Activated CD8-positive, alpha-beta T cell treated with anti-CD3 and anti-CD28 coated beads for 36 hours (primary cell): ENCODE measurements around the gene EHD1. TPM values are rescaled to one million over a fixed set of nuclear protein-coding genes. Genes with fewer than 3 reads are reported as not detected.

ENCODE experiments used
- ATAC-seq: fragments of 200-7000 bp; cut with Tn5 transposase; one replicate; pipeline ENCODE4 v1.10.0; 2021; ENCODE audit warnings: mild to moderate bottlenecking, moderate library complexity
- CTCF ChIA-PET: fragments of 350-600 bp; sonication (Branson Sonifier 250); formaldehyde crosslinking; loops from one replicate; lab custom pipeline; 2021; ENCODE audit warnings: antibody characterized with exemption; lab: Charles Lee
- POLR2A ChIA-PET: fragments of 350-600 bp; sonication (Branson Sonifier 250); formaldehyde crosslinking; loops from one replicate; lab custom pipeline; 2021; ENCODE audit warnings: antibody characterized with exemption; lab: Charles Lee
- DNase-seq: peaks from one replicate; pipeline ENCODE4 v3.0.0-alpha.2; 2020
- H3K27ac Mint-ChIP-seq: one replicate; pipeline ENCODE4 v1.8.0; 2021; ENCODE audit warnings: mild to moderate bottlenecking, mixed read lengths
- H3K27me3 Mint-ChIP-seq: one replicate; pipeline ENCODE4 v1.8.0; 2021; ENCODE audit warnings: mixed read lengths
- H3K36me3 Mint-ChIP-seq: one replicate; pipeline ENCODE4 v1.8.0; 2021; ENCODE audit warnings: low read depth, mixed read lengths
- H3K4me1 Mint-ChIP-seq: one replicate; pipeline ENCODE4 v1.8.0; 2021; ENCODE audit warnings: low read depth, mixed read lengths
- H3K4me3 Mint-ChIP-seq: one replicate; pipeline ENCODE4 v1.8.0; 2021; ENCODE audit warnings: mild to moderate bottlenecking, moderate library complexity, mixed read lengths
- H3K9me3 Mint-ChIP-seq: one replicate; pipeline ENCODE4 v1.8.0; 2021; ENCODE audit warnings: mixed read lengths
- intact Hi-C: fragments of 100-400 bp; cut with micrococcal nuclease; formaldehyde crosslinking; loops from one replicate; pipeline ENCODE4 v1.10.0; 2022
- total RNA-seq, 2 experiments: library from RNA; stranded (reverse); gene quantifications; one replicate each; pipeline ENCODE4 v1.2.3, GENCODE V29; 2021
- TF ChIP-seq, protein P1 (sequence below): fragments of 200-600 bp; IDR thresholded peaks from one replicate; pipeline ENCODE4 v1.8.0; 2022; ENCODE audit warnings: antibody characterized with exemption, mild to moderate bottlenecking

Gene EHD1
- total RNA-seq, 2 experiments from 2014 or later = 60.3 to 65.1 TPM

DNA sequence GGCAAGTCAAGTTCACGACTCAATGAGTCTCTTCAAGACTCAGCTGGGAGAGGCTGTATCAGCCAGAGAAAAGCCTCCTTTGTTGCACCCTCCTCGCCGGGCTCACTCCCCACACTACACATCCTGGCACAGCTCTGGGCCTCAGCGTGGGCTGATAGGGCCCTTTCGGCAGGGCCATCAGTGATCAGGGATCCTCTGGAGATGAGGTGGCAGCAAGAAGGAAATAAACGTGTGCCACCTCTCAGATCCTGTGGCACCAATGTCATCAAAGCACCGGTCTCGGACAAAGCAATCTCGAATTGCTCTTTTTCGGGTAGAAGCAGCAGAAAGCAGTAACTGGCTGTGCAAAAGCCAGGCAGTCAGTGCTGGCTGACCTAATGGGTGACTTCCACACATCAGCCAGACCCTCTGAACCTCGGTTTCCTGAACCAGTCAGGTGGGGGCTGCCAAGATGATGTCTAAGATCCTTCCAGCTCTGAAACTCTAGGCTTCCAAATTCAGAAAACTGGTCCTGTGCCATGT is 2.1 kb downstream of the EHD1 start:
- Mint-ChIP-seq H3K4me3 (peak overlapping the region; percentile 99), H3K27ac (peak overlapping the region; percentile 84), H3K9me3 (no peaks in the 10 kb centered on the region), H3K4me1 (peaks cover 71% of the 10 kb centered on the region), H3K36me3 (peaks cover 47% of the 10 kb centered on the region), H3K27me3 (no peaks in the 10 kb centered on the region)
- TF ChIP-seq, protein P1, sequence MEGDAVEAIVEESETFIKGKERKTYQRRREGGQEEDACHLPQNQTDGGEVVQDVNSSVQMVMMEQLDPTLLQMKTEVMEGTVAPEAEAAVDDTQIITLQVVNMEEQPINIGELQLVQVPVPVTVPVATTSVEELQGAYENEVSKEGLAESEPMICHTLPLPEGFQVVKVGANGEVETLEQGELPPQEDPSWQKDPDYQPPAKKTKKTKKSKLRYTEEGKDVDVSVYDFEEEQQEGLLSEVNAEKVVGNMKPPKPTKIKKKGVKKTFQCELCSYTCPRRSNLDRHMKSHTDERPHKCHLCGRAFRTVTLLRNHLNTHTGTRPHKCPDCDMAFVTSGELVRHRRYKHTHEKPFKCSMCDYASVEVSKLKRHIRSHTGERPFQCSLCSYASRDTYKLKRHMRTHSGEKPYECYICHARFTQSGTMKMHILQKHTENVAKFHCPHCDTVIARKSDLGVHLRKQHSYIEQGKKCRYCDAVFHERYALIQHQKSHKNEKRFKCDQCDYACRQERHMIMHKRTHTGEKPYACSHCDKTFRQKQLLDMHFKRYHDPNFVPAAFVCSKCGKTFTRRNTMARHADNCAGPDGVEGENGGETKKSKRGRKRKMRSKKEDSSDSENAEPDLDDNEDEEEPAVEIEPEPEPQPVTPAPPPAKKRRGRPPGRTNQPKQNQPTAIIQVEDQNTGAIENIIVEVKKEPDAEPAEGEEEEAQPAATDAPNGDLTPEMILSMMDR = no peak
- CTCF ChIA-PET = interaction anchor here (1.0 to 29.9 kb wide), 6 partner anchors 12 to 40 kb away, joined by 3 to 1168 read pairs (median 6); partner anchors contain the start of genes ATG2A and CDC42BPG
- POLR2A ChIA-PET = interaction anchor here (0.8 to 14.9 kb wide), 5 partner anchors 10 to 259 kb away, joined by 3 to 768 read pairs (median 4); partner anchors contain the start of gene ZNHIT2
- DNase-seq = peak; percentile 74
- intact Hi-C loops = no loop called here
- ATAC-seq = peak; percentile 5

DNA sequence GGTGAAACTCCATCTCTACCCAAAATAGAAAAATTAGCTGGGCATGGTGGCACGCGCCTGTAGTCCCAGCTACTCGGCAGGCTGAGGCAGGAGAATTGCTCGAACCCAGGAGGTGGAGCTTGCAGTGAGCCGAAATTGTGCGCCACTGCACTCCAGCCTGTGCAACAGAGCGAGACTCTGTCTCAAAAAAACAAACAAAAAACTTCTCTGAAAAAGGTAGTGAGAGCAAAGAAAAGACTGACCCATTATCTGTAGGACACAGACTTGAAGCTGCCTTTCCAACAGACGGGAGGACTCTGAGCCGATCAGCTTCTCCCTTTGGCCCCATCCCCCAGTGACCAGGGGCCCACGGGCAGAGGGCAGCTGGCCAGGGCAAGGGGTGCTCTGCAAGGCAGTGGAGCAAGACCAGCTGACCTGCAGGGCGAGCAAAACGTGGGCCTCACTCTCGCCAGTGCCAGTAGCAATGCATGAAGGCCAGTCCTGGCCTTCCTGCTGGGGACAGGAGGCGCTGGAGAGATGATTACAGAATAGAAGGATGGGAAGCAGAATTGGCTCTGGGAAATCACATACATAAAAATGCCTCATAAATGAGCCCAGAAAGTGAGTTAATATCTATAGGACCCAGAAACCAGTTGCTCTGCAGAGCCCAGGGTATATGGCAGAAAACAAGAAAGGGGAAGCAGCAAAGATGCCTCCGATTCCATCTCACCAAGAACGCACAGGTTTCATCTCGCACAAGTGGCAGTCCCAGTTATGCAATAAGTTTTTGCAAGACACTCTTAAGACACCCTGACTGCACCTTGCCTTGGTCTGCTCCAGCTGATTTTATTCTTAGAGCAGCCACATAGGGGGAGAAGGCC is 2.8 kb downstream of the EHD1 start:
- Mint-ChIP-seq H3K4me3 (peak overlapping the region; percentile 99), H3K27ac (peak overlapping the region; percentile 84), H3K9me3 (no peaks in the 10 kb centered on the region), H3K27me3 (no peaks in the 10 kb centered on the region), H3K4me1 (peaks cover 71% of the 10 kb centered on the region), H3K36me3 (peaks cover 50% of the 10 kb centered on the region)
- TF ChIP-seq, protein P1 = no peak
- CTCF ChIA-PET = interaction anchor here (1.0 to 29.9 kb wide), 8 partner anchors 8 to 41 kb away, joined by 3 to 1168 read pairs (median 4); partner anchors contain the start of genes ATG2A and CDC42BPG
- ATAC-seq (no peak), DNase-seq (no peak)
- intact Hi-C loops = no loop called here
- POLR2A ChIA-PET = interaction anchor here (0.8 to 14.9 kb wide), 7 partner anchors 11 to 242 kb away, joined by 3 to 768 read pairs (median 4); partner anchors contain the start of genes PYGM and ZNHIT2

DNA sequence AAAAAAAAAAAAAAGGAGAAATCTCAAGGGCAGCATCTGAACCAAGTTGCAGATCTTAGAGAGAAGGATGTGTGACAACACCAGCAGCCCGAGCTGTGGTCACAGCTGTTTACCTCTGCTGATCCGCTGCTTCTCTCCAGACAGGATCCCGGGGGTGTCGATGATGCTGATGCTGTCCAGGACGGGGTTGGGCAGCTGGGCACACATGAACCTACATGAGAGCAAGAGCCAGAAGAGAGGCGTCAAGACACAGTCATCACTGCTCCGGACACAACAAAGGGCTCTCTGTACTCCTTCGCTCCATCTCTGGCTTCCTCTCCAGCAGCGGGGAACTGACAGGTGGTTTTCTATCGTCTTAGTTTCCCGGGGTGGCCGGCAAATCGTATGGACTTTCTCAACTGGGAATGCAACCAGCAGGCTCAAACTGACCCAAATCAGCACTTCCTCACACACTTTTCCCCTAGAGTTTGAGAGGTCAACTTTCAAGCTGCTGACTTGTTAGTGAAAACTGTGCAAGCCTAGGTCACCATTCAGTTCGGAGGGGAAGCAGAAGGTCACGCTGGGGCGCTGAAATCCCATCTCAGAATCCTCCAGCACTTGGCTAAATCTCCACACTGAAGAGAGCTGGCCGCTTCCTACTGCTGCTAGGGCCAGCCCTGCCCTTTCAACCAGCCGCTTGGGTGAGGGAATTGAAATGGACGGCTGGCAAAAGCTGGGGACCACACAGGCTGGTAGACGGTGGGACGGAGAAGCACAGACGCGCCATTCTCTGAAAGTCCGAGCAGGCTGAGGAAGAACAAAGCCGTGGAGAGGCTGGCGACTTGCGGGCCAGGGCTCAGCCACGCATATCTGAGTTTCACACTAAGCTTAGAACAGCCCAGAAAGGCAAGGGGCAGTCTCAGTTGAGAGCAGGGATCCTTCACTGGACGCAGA is 3.8 kb downstream of the EHD1 start:
- H3K36me3 Mint-ChIP-seq = peaks cover 51% of the 10 kb centered on the region
- CTCF ChIA-PET = interaction anchor here (1.0 to 29.9 kb wide), 6 partner anchors 9 to 19 kb away, joined by 3 to 1168 read pairs (median 10); partner anchors contain the start of gene CDC42BPG
- no peaks in the 10 kb centered on the region for H3K27me3 Mint-ChIP-seq
- H3K4me3 Mint-ChIP-seq = peak overlapping the region; percentile 99
- H3K9me3 Mint-ChIP-seq = no peaks in the 10 kb centered on the region
- intact Hi-C loops = no loop called here
- peaks cover 71% of the 10 kb centered on the region for H3K4me1 Mint-ChIP-seq
- ATAC-seq = no peak
- POLR2A ChIA-PET = interaction anchor here (0.8 to 14.9 kb wide), 7 partner anchors 12 to 549 kb away, joined by 3 to 768 read pairs (median 3); partner anchors contain the start of gene PYGM
- peak overlapping the region; percentile 84 for H3K27ac Mint-ChIP-seq
- peak; percentile 72 for DNase-seq
- TF ChIP-seq, protein P1 = no peak

DNA sequence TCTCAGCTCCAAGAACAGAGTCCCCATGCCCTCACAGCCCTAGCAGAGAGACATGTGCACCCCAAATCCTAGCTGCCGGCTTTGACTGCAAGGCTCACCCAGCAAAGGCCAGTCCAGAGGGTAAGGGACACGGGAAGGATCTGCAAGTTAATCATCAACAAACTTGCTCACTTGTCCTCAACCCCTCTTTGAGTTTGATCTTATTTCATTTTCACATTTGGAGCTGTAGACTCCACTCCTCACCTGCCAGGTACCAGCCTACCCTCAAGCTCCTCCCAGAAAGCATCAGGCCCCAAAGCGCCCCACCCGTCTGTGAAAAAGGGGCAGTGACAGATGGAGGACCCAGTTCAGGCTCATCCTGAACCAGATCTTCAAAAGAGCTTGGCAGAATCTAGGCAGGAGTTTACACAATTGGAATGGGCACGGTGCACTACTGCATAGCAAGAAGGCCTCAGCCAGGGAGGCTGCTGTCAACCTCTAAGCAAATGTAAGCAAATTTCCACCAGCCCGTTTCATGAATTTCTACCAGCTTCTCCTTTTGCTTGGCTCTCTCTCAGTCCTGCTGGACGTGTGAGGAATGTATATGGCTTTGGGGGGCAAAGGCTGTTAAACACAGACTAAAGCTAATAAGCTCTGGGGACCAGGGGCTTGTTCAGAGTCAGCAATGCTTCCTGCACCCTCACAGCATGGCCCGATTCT is 5.5 kb downstream of the EHD1 start:
- Mint-ChIP-seq H3K4me1 (peaks cover 81% of the 10 kb centered on the region), H3K27me3 (no peaks in the 10 kb centered on the region), H3K4me3 (peak overlapping the region; percentile 37), H3K36me3 (peaks cover 59% of the 10 kb centered on the region), H3K9me3 (no peaks in the 10 kb centered on the region), H3K27ac (peak overlapping the region; percentile 34)
- DNase-seq (no peak), ATAC-seq (no peak)
- intact Hi-C loops = no loop called here
- POLR2A ChIA-PET = interaction anchor here (1.2 to 14.9 kb wide), 3 partner anchors 14 to 244 kb away, joined by 3 to 768 read pairs (median 51); partner anchors contain the start of gene ZNHIT2
- TF ChIP-seq, protein P1 = no peak
- CTCF ChIA-PET = interaction anchor here (0.9 to 29.9 kb wide), 5 partner anchors 14 to 64 kb away, joined by 3 to 1168 read pairs (median 6); partner anchors contain the start of gene CDC42BPG
